Measurements from ENCODE around the gene FBXO9.

DNA sequence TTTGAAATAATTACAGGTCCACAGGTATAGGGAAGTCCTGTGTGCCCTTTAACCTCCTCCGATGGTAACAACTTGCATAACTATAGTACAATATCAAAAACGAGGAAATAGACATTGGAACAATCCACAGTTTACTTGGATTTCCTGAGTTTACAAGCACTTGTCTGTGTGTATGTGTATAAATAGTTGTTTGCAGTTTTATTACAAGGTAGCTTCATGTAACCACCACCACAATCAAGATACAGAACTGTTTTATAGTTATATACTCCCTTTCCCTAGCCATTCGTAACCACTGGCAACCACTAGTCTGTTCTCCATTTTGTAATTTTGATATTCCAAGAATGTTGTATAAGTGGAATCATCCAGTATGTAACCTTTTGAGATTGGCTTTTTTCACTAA is 9.1 kb downstream of the FBXO9 start:
- TF ChIP-seq BACH2 (CRISPR knock-in tag; IDR thresholded peaks at IDR 0.05; ENCODE audit: borderline replicate concordance), result no peak
- no peak for TF ChIP-seq OSR1 (CRISPR knock-in tag; IDR thresholded peaks at IDR 0.05)
- TF ChIP-seq, protein P1, sequence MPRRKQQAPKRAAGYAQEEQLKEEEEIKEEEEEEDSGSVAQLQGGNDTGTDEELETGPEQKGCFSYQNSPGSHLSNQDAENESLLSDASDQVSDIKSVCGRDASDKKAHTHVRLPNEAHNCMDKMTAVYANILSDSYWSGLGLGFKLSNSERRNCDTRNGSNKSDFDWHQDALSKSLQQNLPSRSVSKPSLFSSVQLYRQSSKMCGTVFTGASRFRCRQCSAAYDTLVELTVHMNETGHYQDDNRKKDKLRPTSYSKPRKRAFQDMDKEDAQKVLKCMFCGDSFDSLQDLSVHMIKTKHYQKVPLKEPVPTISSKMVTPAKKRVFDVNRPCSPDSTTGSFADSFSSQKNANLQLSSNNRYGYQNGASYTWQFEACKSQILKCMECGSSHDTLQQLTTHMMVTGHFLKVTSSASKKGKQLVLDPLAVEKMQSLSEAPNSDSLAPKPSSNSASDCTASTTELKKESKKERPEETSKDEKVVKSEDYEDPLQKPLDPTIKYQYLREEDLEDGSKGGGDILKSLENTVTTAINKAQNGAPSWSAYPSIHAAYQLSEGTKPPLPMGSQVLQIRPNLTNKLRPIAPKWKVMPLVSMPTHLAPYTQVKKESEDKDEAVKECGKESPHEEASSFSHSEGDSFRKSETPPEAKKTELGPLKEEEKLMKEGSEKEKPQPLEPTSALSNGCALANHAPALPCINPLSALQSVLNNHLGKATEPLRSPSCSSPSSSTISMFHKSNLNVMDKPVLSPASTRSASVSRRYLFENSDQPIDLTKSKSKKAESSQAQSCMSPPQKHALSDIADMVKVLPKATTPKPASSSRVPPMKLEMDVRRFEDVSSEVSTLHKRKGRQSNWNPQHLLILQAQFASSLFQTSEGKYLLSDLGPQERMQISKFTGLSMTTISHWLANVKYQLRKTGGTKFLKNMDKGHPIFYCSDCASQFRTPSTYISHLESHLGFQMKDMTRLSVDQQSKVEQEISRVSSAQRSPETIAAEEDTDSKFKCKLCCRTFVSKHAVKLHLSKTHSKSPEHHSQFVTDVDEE (CRISPR knock-in tag; IDR thresholded peaks at IDR 0.05), result no peak
- no peak for TF ChIP-seq CSDC2 (CRISPR knock-in tag; IDR thresholded peaks at IDR 0.05)
- TF ChIP-seq ZNF565 (CRISPR knock-in tag; conservative IDR thresholded peaks at IDR 0.05; ENCODE audit: low read depth), result no peak
- TF ChIP-seq ZNF70 (CRISPR knock-in tag; IDR thresholded peaks at IDR 0.05), result no peak
- TF ChIP-seq PATZ1 (CRISPR knock-in tag; IDR thresholded peaks at IDR 0.05; ENCODE audit: borderline replicate concordance), result no peak
- TF ChIP-seq ZFP3 (CRISPR knock-in tag; IDR thresholded peaks at IDR 0.05), result no peak
- no peak for TF ChIP-seq ZNF8 (CRISPR knock-in tag; IDR thresholded peaks at IDR 0.05)
- no peak for TF ChIP-seq RARB (CRISPR knock-in tag; IDR thresholded peaks at IDR 0.05)
- no peak for TF ChIP-seq POU6F1 (CRISPR knock-in tag; IDR thresholded peaks at IDR 0.05; ENCODE audit: borderline replicate concordance, low read depth)
- TF ChIP-seq ZFP30 (CRISPR knock-in tag; IDR thresholded peaks at IDR 0.05), result no peak
- no peak for TF ChIP-seq SNAI2 (CRISPR knock-in tag; IDR thresholded peaks at IDR 0.05)
- no peak for TF ChIP-seq ARNTL (CRISPR knock-in tag; IDR thresholded peaks at IDR 0.05; ENCODE audit: borderline replicate concordance, low read depth)

Data from SK-N-SH treated with all-trans-retinoic acid at 6 μM for 48 hours (cell line).